GM18909 (cell line): ENCODE measurements around the gene PPP1R12C.
"Not testable (repeated sequence)": the region's sequence is repeated elsewhere in the genome, so short reads cannot be mapped to it uniquely, and the experiment has no call there.

Experiments used
- ATAC-seq: cut with Tn5 transposase; IDR thresholded peaks from one replicate; pipeline ENCODE4 v1.9.1; 2021; ENCODE audit warnings: mild to moderate bottlenecking; ENCODE audit not compliant: unreplicated experiment, poor library complexity

The PPP1R12C gene

GRCh38 chr19:55080121-55080967, 37.1 kb downstream of the PPP1R12C start:
- ATAC-seq = no peak

- no peak for ATAC-seq
Measured at GRCh38 chr19:55079400-55080038, 37.9 kb downstream of the PPP1R12C start.

GRCh38 chr19:55078996-55079395, 38.4 kb downstream of the PPP1R12C start:
- ATAC-seq = no peak

GRCh38 chr19:55077106-55077505, 40.3 kb downstream of the PPP1R12C start:
- ATAC-seq = no peak

GRCh38 chr19:55076321-55076720, 41.1 kb downstream of the PPP1R12C start:
- ATAC-seq = no peak

GRCh38 chr19:55075371-55075998, 42.0 kb downstream of the PPP1R12C start, which contains the start of gene EPS8L1:
EPS8L1 (plus strand) TSS chr19:55075869; CDS start chr19:55076445, 576 bp downstream.
- no peak for ATAC-seq

GRCh38 chr19:55071913-55072312, 45.5 kb downstream of the PPP1R12C start:
- no peak for ATAC-seq

- no peak for ATAC-seq
Measured at GRCh38 chr19:55071129-55071502, 46.3 kb downstream of the PPP1R12C start.

- no peak for ATAC-seq
Measured at GRCh38 chr19:55070466-55071128, 46.8 kb downstream of the PPP1R12C start.

- ATAC-seq = no peak
Measured at GRCh38 chr19:55069865-55070197, 47.6 kb downstream of the PPP1R12C start.

GRCh38 chr19:55068950-55069864, 48.2 kb downstream of the PPP1R12C start:
- ATAC-seq = no peak

GRCh38 chr19:55067869-55068268, 49.6 kb downstream of the PPP1R12C start:
- no peak for ATAC-seq

- no peak for ATAC-seq
Measured at GRCh38 chr19:55066107-55066709, 51.2 kb downstream of the PPP1R12C start.

- not testable (repeated sequence) for ATAC-seq
Measured at GRCh38 chr19:55065516-55065915, 51.9 kb downstream of the PPP1R12C start.

- no peak for ATAC-seq
Measured at GRCh38 chr19:55063492-55063843, 54.0 kb downstream of the PPP1R12C start.

- peak; percentile 91 for ATAC-seq
Measured at GRCh38 chr19:55062735-55063491, 54.5 kb downstream of the PPP1R12C start, which contains the start of gene RDH13. RDH13 (minus strand) TSS chr19:55063148; CDS start chr19:55063032, 116 bp downstream.

- ATAC-seq = not testable (repeated sequence)
Measured at GRCh38 chr19:55060287-55060686, 57.1 kb downstream of the PPP1R12C start.

GRCh38 chr19:55058781-55059610, 58.4 kb downstream of the PPP1R12C start:
- no peak for ATAC-seq
